ENCODE data around the gene DHX32. TPM values are rescaled to one million over a fixed set of nuclear protein-coding genes. Genes with fewer than 3 reads are reported as not detected.

DHX32 gene
- total RNA-seq, 1 experiment from 2014 or later: 47.2 TPM

DNA sequence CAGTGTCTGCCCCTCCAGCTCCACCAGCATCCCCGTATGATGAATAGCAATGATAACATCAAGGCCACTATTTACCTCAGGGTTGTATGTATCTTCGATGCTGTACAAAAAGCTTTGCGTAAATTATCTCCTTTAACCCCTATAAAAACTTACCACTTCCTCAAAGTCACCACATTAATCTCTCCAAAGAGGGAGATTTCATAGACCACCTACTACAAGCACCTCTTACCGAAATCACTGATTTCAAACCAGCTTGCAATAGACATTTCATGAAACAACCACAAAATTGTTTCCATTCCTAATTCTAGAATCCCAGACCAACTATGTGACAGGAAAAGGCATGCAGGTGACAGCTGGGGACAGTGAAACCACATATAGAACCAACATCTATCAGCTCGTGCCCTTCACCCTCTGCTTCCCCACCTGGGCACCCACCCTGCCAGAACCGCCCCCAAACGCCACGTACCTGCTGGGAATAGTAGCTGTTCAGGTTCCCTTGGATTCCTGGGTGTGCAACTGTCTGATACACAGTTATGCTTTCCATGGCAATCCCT, 85.4 kb downstream of the DHX32 start:
- in situ Hi-C loops (cut with HindIII; ENCODE audit: low pct_unique_long_range_greater_than_20kb, low sequenced_read_pairs): no loop called here

DNA sequence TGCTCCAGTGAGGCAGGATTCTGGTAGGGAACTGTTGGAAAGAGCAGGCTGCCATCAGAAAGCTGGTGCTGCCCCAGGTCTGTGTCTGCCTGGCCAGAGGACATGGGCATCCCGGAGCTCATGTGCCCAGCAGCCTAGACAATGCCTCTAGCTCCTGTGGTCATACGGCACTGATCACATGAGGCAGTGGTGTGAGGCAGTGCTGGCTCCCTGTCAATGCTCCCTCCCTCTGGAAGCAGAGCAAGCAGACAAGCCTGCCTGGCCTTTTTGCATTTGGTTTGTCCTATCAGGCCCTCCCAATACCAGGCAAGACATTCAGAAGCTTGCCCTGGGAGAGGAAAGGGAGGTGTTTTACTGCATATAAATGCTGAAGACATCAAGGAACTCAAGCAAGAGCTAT, 86.0 kb downstream of the DHX32 start:
- peak; percentile 59 for DNase-seq (ENCODE audit: low read depth, low spot score)
- in situ Hi-C loops (cut with HindIII; ENCODE audit: low pct_unique_long_range_greater_than_20kb, low sequenced_read_pairs): no loop called here

More for the DNA sequence above, 85.4 kb downstream of the DHX32 start:
- DNase-seq (ENCODE audit: low read depth, low spot score): no peak

DNA sequence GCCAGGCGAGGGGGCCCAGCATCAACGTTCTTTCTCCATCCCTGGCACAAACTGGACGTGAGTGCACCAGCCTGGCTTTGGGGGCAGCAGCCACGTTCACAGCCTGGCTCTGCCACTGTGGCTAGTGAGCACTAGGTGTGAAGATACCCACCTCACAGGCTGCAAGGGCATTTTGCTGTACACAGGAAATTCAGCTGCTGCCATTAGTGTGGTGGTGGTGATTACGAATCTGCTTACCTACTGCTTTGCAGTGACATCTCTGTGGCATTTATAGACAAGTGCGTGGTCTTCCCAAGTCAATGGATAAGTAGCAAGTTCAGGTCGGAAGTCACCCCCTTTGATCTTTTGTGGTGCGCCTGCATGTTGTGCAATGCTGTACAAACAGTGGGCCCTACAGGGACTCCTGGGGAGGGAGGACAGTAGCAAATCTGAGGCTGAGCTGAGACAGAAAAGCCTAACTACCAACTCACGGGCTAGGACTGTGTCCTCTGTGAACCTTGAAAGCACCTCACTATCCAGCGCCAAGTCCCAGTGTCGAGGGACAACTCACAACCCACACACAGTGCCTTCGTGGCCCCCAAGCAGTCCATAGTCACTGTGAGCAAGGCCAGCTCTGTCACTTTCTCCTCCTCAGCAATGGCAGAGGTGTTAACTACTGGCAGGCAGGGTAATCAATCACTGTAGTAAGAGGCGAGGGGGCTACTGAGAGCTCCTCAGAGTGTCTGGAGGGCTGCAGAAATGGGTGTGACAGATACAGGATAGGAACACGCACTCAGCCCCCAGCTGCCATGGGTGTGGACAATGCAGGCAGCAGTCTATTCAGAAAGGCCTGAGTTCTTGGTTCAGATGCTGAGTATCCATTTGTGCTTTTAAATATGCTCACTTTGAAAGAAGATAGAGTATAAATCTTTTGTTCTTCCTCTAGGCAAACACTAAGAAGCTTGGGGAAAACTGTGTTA, 88.5 kb downstream of the DHX32 start:
- in situ Hi-C loops (cut with HindIII; ENCODE audit: low pct_unique_long_range_greater_than_20kb, low sequenced_read_pairs): no loop called here
- DNase-seq (ENCODE audit: low read depth, low spot score): no peak

DNA sequence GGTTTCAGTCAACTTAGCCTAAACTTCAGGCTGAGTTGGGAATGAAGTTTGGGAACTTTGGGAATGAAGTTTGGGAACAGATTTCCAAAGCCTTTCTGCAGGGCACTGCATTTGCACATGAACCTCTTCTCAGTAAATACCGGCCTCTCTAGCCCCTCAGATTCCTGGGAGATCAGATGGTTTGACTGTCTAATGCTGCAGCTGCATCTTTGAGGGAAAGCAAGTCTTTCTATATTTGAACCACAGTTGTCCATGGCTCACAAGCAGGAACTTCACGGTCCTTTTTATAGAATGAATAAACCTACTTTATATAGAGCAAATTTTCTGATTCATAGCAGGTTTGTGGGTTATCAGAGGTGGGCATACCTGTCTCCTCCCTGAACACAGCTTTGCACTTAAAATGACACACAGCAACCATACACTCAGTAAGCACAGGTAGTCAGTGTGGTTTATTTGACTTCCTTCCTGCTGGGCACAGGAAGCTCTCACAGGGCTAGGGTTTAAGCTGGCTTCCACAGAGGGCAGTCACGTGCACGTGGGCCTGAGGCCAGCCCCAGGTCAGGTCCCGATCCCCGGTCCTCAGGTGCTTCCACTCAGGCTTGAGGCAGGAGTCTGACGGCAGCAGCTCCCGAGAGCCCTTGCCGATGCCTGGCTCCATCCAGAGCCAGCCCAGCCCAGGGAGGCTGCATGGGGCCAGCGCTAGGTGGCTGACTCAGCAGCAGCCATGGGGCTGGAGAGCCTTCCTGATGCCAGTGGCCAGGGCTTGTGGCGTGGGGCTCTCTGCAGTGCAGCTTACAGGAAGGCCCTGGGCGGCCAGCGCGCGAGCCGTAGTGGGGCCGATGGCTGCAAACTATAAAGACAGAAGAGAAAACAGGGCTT, 92.7 kb downstream of the DHX32 start:
- in situ Hi-C loops (cut with HindIII; ENCODE audit: low pct_unique_long_range_greater_than_20kb, low sequenced_read_pairs): no loop called here
- DNase-seq (ENCODE audit: low read depth, low spot score): no peak

Small RNA genes within 50 kb of the gene (small RNA-seq; reads per million reads assigned to genes)
- gene MIR4484 (0 to 0.02 reads per million in 2 experiments), gene RF00017 (0 reads per million in 2 experiments), gene RNU2-42P (0 reads per million in 2 experiments)

Other genes starting within 250 kb of the DHX32 start
- not detected in 2 replicates for gene TEX36, start 198.1 kb downstream of the DHX32 start, total RNA-seq (2014; rRNA removed; shearing (Covaris generic))
- gene EDRF1, start 161.6 kb downstream of the DHX32 start, total RNA-seq (2014; rRNA removed; shearing (Covaris generic)): 16.5 and 17.0 TPM in 2 replicates
- not detected in 2 replicates for gene MMP21, start 105.5 kb downstream of the DHX32 start, total RNA-seq (2014; rRNA removed; shearing (Covaris generic))
- 98.5 and 99.9 TPM in 2 replicates for gene UROS, start 58.0 kb downstream of the DHX32 start, total RNA-seq (2014; rRNA removed; shearing (Covaris generic))
- gene BCCIP, start 57.7 kb downstream of the DHX32 start, total RNA-seq (2014; rRNA removed; shearing (Covaris generic)): 43.4 and 44.0 TPM in 2 replicates
- gene FANK1, start 15.3 kb upstream of the DHX32 start, total RNA-seq (2014; rRNA removed; shearing (Covaris generic)): 1.6 TPM in 1 of 2 replicates, not detected in the other

Measured in SK-MEL-5 (cell line).